Left lung (tissue), 10 donors: Measurements from ENCODE around the gene TLK2. TPM values are rescaled to one million over a fixed set of nuclear protein-coding genes. Genes with fewer than 3 reads are reported as not detected.

Experiments used
- ATAC-seq: fragments of 200-7000 bp; cut with Tn5 transposase; one replicate; pipeline ENCODE4 v1.9.1; 2020; ENCODE audit warnings: moderate library complexity
- DNase-seq, 4 donors: peaks; one replicate each; pipeline ENCODE4 v3.0.0-alpha.2; 2013 to 2020
- H3K27ac ChIP-seq, 2 donors: fragments of 200-600 bp; sonication (generic) in 1 of 2; one replicate each; pipeline versions ENCODE4 v1.5.0 to v1.8.0; 2020 to 2021
- H3K27me3 ChIP-seq, 2 donors: fragments of 200-600 bp; sonication (generic) in 1 of 2; one replicate each; pipeline versions ENCODE4 v1.5.0 to v1.8.0; 2020 to 2021
- H3K36me3 ChIP-seq, 2 donors: fragments of 200-600 bp; sonication (generic) in 1 of 2; one replicate each; pipeline versions ENCODE4 v1.5.0 to v1.8.0; 2020 to 2021
- H3K4me1 ChIP-seq, 2 donors: fragments of 200-600 bp; one replicate each; pipeline ENCODE4 v1.8.0; 2021
- H3K4me3 ChIP-seq, 2 donors: fragments of 200-600 bp; sonication (generic) in 1 of 2; one replicate each; pipeline versions ENCODE4 v1.5.0 to v1.8.0; 2020 to 2021; ENCODE audit warnings: mild to moderate bottlenecking in 1 of 2
- H3K9me3 ChIP-seq, 2 donors: fragments of 200-600 bp; sonication (generic) in 1 of 2; one replicate each; pipeline versions ENCODE4 v1.5.0 to v1.8.0; 2020 to 2021
- CTCF ChIP-seq, 2 donors: fragments of 200-600 bp; sonication (generic) in 1 of 2; IDR thresholded peaks; one replicate each; pipeline versions ENCODE4 v1.5.0 to v1.8.0; 2021; ENCODE audit warnings: antibody characterized with exemption in 2 of 2
- intact Hi-C, 2 donors: fragments of 100-400 bp; cut with DNase I; formaldehyde crosslinking; loops; one replicate each; pipeline versions ENCODE4 v1.11.2 to v1.14.2; 2022
- polyA plus RNA-seq, 6 donors: library from polyadenylated mRNA; unstranded; fragments of 120-200 nt; gene quantifications; one replicate each; pipeline ENCODE4 v1.2.1, GENCODE V29; 2013; ENCODE audit not compliant: insufficient read length in 6 of 6
- total RNA-seq, 2 donors: library from RNA; stranded (reverse); fragmentation: NEBNext Ultra II Directional; extraction: Animal tissue kit (Norgen Biotek cat#: 25700); gene quantifications; one replicate each; pipeline ENCODE4 v1.2.1, GENCODE V29; 2021
- donor health status: DM: no; HTN: yes; CAD: no.
- donor health status: DM: no; HTN: no; CAD: no.

Gene TLK2
- total and polyA plus RNA-seq, 8 donors: 32.2 to 75.0 (median 69.1) TPM

GRCh38 chr17:62629556-62630364, 151.1 kb downstream of the TLK2 start:
- peak overlapping the region; percentile 49 to 70 for H3K4me3 ChIP-seq
- H3K9me3 ChIP-seq: no peaks in the 10 kb centered on the region
- DNase-seq: no peak
- no peaks in the 10 kb centered on the region for H3K36me3 ChIP-seq
- ATAC-seq: no peak
- no peak for TF ChIP-seq CTCF (IDR thresholded peaks at IDR 0.05)
- intact Hi-C loops: no loop called here
- peaks cover 8 to 41% of the 10 kb centered on the region in 2 donors for H3K4me1 ChIP-seq
- peak overlapping the region in 1 of 2 donors; percentile 86 for H3K27ac ChIP-seq
- H3K27me3 ChIP-seq: peaks cover 0 to 51% of the 10 kb centered on the region in 2 donors

GRCh38 chr17:62630365-62631085, 151.9 kb downstream of the TLK2 start:
- no peak for TF ChIP-seq CTCF (IDR thresholded peaks at IDR 0.05)
- Histone ChIP-seq H3K27me3 (peaks cover 0 to 51% of the 10 kb centered on the region in 2 donors), H3K36me3 (no peaks in the 10 kb centered on the region), H3K9me3 (no peaks in the 10 kb centered on the region), H3K4me1 (peaks cover 8 to 38% of the 10 kb centered on the region in 2 donors), H3K27ac (no peak overlapping the region), H3K4me3 (peak overlapping the region in 1 of 2 donors; percentile 2)
- DNase-seq: no peak
- intact Hi-C loops: no loop called here
- no peak for ATAC-seq

GRCh38 chr17:62631086-62631935, 152.7 kb downstream of the TLK2 start:
- Histone ChIP-seq H3K4me1 (peaks cover 8 to 31% of the 10 kb centered on the region in 2 donors), H3K36me3 (no peaks in the 10 kb centered on the region), H3K4me3 (no peak overlapping the region), H3K27me3 (peaks cover 0 to 50% of the 10 kb centered on the region in 2 donors), H3K9me3 (no peaks in the 10 kb centered on the region), H3K27ac (no peak overlapping the region)
- ATAC-seq: no peak
- intact Hi-C loops: no loop called here
- DNase-seq: no peak
- no peak for TF ChIP-seq CTCF (IDR thresholded peaks at IDR 0.05)

- TF ChIP-seq CTCF (IDR thresholded peaks at IDR 0.05): no peak
- Histone ChIP-seq H3K27me3 (peaks cover 0 to 41% of the 10 kb centered on the region in 2 donors), H3K27ac (no peak overlapping the region), H3K4me1 (peaks cover 8 to 22% of the 10 kb centered on the region in 2 donors), H3K9me3 (no peaks in the 10 kb centered on the region), H3K36me3 (no peaks in the 10 kb centered on the region), H3K4me3 (no peak overlapping the region)
- no peak for ATAC-seq
- intact Hi-C loops: no loop called here
- DNase-seq: no peak
Measured at GRCh38 chr17:62631936-62632924, 153.6 kb downstream of the TLK2 start.
